Type B pancreatic cell (in vitro differentiated cells): ENCODE measurements around the gene RASSF10. TPM values are rescaled to one million over a fixed set of nuclear protein-coding genes. Genes with fewer than 3 reads are reported as not detected.

Experiments
- DNase-seq: peaks from one replicate; pipeline ENCODE4 v3.0.0; 2021; ENCODE audit warnings: mixed read lengths; ENCODE audit not compliant: unreplicated experiment; ENCODE audit errors: extremely low spot score
- H3K27ac Mint-ChIP-seq: 2 replicates; pipeline ENCODE4 v1.8.0; 2021; ENCODE audit warnings: mild to moderate bottlenecking, mixed read lengths
- H3K27me3 Mint-ChIP-seq: 2 replicates; pipeline ENCODE4 v1.8.0; 2021; ENCODE audit warnings: mixed read lengths
- H3K36me3 Mint-ChIP-seq: 2 replicates; pipeline ENCODE4 v1.8.0; 2021; ENCODE audit warnings: mixed read lengths
- H3K4me1 Mint-ChIP-seq: one replicate; pipeline ENCODE4 v1.8.0; 2021; ENCODE audit warnings: mixed read lengths; ENCODE audit not compliant: unreplicated experiment
- H3K4me3 Mint-ChIP-seq: 2 replicates; pipeline ENCODE4 v1.8.0; 2021; ENCODE audit warnings: mild to moderate bottlenecking, mixed read lengths
- H3K9me3 Mint-ChIP-seq: 2 replicates; pipeline ENCODE4 v1.8.0; 2021; ENCODE audit warnings: mixed read lengths
- CTCF ChIP-seq: fragments of 200-600 bp; sonication (generic); conservative IDR thresholded peaks from 2 replicates; pipeline ENCODE4 v1.5.0; 2021; ENCODE audit warnings: antibody characterized with exemption, mild to moderate bottlenecking
- total RNA-seq: library from RNA; stranded (reverse); gene quantifications from 2 replicates; pipeline ENCODE4 v1.2.1, GENCODE V29; 2021; ENCODE audit warnings: low replicate concordance

Gene RASSF10
- total RNA-seq, 1 donor from 2014 or later = 8.6 TPM

GRCh38 chr11:12994476-12994875 lies 14.6 kb upstream of the RASSF10 start:
- Mint-ChIP-seq H3K4me1 (peaks cover 6% of the 10 kb centered on the region), H3K4me3 (no peak overlapping the region), H3K9me3 (peaks cover 17% of the 10 kb centered on the region), H3K27ac (no peak overlapping the region), H3K27me3 (peaks cover 7% of the 10 kb centered on the region), H3K36me3 (peaks cover 8% of the 10 kb centered on the region)
- TF ChIP-seq CTCF = no peak
- DNase-seq = no peak

- peaks cover 4% of the 10 kb centered on the region for H3K36me3 Mint-ChIP-seq
- peaks cover 7% of the 10 kb centered on the region for H3K27me3 Mint-ChIP-seq
Observed at GRCh38 chr11:12995188-12995587, 13.9 kb upstream of the RASSF10 start.

GRCh38 chr11:12995823-12996222 lies 13.3 kb upstream of the RASSF10 start:
- H3K4me3 Mint-ChIP-seq = no peak overlapping the region
- H3K27me3 Mint-ChIP-seq = peaks cover 7% of the 10 kb centered on the region
- DNase-seq = no peak
- H3K36me3 Mint-ChIP-seq = peaks cover 4% of the 10 kb centered on the region
- peaks cover 8% of the 10 kb centered on the region for H3K4me1 Mint-ChIP-seq
- H3K27ac Mint-ChIP-seq = no peak overlapping the region
- H3K9me3 Mint-ChIP-seq = peaks cover 17% of the 10 kb centered on the region
- no peak for TF ChIP-seq CTCF

More at GRCh38 chr11:12995188-12995587, 13.9 kb upstream of the RASSF10 start:
- no peak for TF ChIP-seq CTCF
- Mint-ChIP-seq H3K27ac (no peak overlapping the region), H3K4me3 (no peak overlapping the region), H3K4me1 (peaks cover 2% of the 10 kb centered on the region), H3K9me3 (peaks cover 17% of the 10 kb centered on the region)
- no peak for DNase-seq

- Mint-ChIP-seq H3K36me3 (peaks cover 4% of the 10 kb centered on the region), H3K4me1 (peaks cover 8% of the 10 kb centered on the region), H3K9me3 (peaks cover 17% of the 10 kb centered on the region), H3K27me3 (peaks cover 11% of the 10 kb centered on the region), H3K27ac (no peak overlapping the region), H3K4me3 (no peak overlapping the region)
- DNase-seq = no peak
- TF ChIP-seq CTCF = no peak
Observed at GRCh38 chr11:12997168-12997567, 11.9 kb upstream of the RASSF10 start.

- peaks cover 4% of the 10 kb centered on the region for H3K36me3 Mint-ChIP-seq
Observed at GRCh38 chr11:12998336-12998735, 10.8 kb upstream of the RASSF10 start.

More at GRCh38 chr11:12998336-12998735, 10.8 kb upstream of the RASSF10 start:
- H3K4me1 Mint-ChIP-seq = peaks cover 8% of the 10 kb centered on the region
- no peak overlapping the region for H3K4me3 Mint-ChIP-seq
- no peak for TF ChIP-seq CTCF
- peaks cover 15% of the 10 kb centered on the region for H3K9me3 Mint-ChIP-seq
- H3K27me3 Mint-ChIP-seq = peaks cover 10% of the 10 kb centered on the region
- no peak for DNase-seq
- no peak overlapping the region for H3K27ac Mint-ChIP-seq
